D341Med (cell line): Measurements from ENCODE around the gene GALNTL6.
A peak's percentile ranks its signal among the peaks of the same experiment; 100 is the strongest.

ENCODE experiments used
- DNase-seq: peaks from one replicate; pipeline ENCODE4 v3.0.0; 2012; ENCODE audit warnings: low spot score

The GALNTL6 gene

GRCh38 chr4:172554588-172554987, 741.4 kb downstream of the GALNTL6 start:
- no peak for DNase-seq

- DNase-seq, result no peak
These were observed 742.5 kb downstream of the GALNTL6 start for GRCh38 chr4:172555725-172556124.

GRCh38 chr4:172573899-172574298, 760.7 kb downstream of the GALNTL6 start:
- no peak for DNase-seq

GRCh38 chr4:172578712-172579111, 765.5 kb downstream of the GALNTL6 start:
- DNase-seq, result no peak

GRCh38 chr4:172584816-172585215, 771.6 kb downstream of the GALNTL6 start:
- no peak for DNase-seq

GRCh38 chr4:172596206-172596605, 783.0 kb downstream of the GALNTL6 start:
- DNase-seq, result no peak

GRCh38 chr4:172599554-172599953, 786.4 kb downstream of the GALNTL6 start:
- no peak for DNase-seq

GRCh38 chr4:172601195-172601594, 788.0 kb downstream of the GALNTL6 start:
- no peak for DNase-seq

GRCh38 chr4:172619218-172619617, 806.0 kb downstream of the GALNTL6 start:
- no peak for DNase-seq

- no peak for DNase-seq
These were observed 806.6 kb downstream of the GALNTL6 start for GRCh38 chr4:172619798-172620197.

GRCh38 chr4:172628263-172628662, 815.1 kb downstream of the GALNTL6 start:
- no peak for DNase-seq

GRCh38 chr4:172630280-172630679, 817.1 kb downstream of the GALNTL6 start:
- no peak for DNase-seq

GRCh38 chr4:172631832-172632231, 818.6 kb downstream of the GALNTL6 start:
- DNase-seq, result no peak

- no peak for DNase-seq
These were observed 835.3 kb downstream of the GALNTL6 start for GRCh38 chr4:172648471-172648870.

GRCh38 chr4:172649143-172649542, 835.9 kb downstream of the GALNTL6 start:
- DNase-seq, result no peak

GRCh38 chr4:172650758-172651530, 837.7 kb downstream of the GALNTL6 start:
- DNase-seq, result no peak

GRCh38 chr4:172651961-172652360, 838.8 kb downstream of the GALNTL6 start:
- DNase-seq, result no peak

GRCh38 chr4:172652369-172652768, 839.2 kb downstream of the GALNTL6 start:
- no peak for DNase-seq

GRCh38 chr4:172653676-172654075, 840.5 kb downstream of the GALNTL6 start:
- DNase-seq, result no peak

GRCh38 chr4:172654457-172654856, 841.3 kb downstream of the GALNTL6 start:
- peak; percentile 35 for DNase-seq

- DNase-seq, result no peak
These were observed 842.9 kb downstream of the GALNTL6 start for GRCh38 chr4:172656055-172656454.

GRCh38 chr4:172657081-172657480, 843.9 kb downstream of the GALNTL6 start:
- DNase-seq, result no peak

GRCh38 chr4:172660251-172660650, 847.0 kb downstream of the GALNTL6 start:
- DNase-seq, result no peak

- DNase-seq, result no peak
These were observed 848.9 kb downstream of the GALNTL6 start for GRCh38 chr4:172662113-172662512.
